IMR-90 (cell line): ENCODE measurements around the gene TMEM143. TPM values are rescaled to one million over a fixed set of nuclear protein-coding genes. Genes with fewer than 3 reads are reported as not detected.

Experiments
- ATAC-seq: fragments of 200-7000 bp; cut with Tn5 transposase; 2 replicates; pipeline ENCODE4 v1.9.1; 2020; ENCODE audit warnings: low read depth, mild to moderate bottlenecking, moderate library complexity
- BruUV-seq: library from RNA; stranded (reverse); fragments of 400-500 nt; replicated peaks from 2 replicates; lab custom pipeline; 2021; lab: Mats Ljungman, UMichigan
- CTCF ChIA-PET: fragments of 300-600 bp; formaldehyde crosslinking; extraction: SDS; loops from one replicate; lab custom pipeline; 2021; ENCODE audit warnings: antibody characterized with exemption; lab: Yijun Ruan, JAX
- POLR2A ChIA-PET: fragments of 300-600 bp; sonication (Branson Sonifier 250); formaldehyde crosslinking; loops from one replicate; lab custom pipeline; 2022; ENCODE audit warnings: antibody characterized with exemption; ENCODE audit not compliant: unreplicated experiment; lab: Charles Lee
- DNase-seq: peaks from one replicate; pipeline ENCODE4 v3.0.0; 2013
- H2AFZ ChIP-seq: replicated peaks from 2 replicates; pipeline ENCODE3; 2013; ENCODE audit warnings: low read length, mild to moderate bottlenecking; ENCODE audit not compliant: poor library complexity
- H2AK5ac ChIP-seq: 2 replicates; pipeline ENCODE4 v1.6.1; 2013; ENCODE audit warnings: low read depth, low read length, inconsistent platforms
- H2AK9ac ChIP-seq: replicated peaks from 2 replicates; pipeline ENCODE3; 2013; ENCODE audit warnings: mild to moderate bottlenecking, low read depth, low read length, moderate library complexity; ENCODE audit not compliant: poor library complexity
- H2BK120ac ChIP-seq: 2 replicates; pipeline ENCODE4 v1.6.1; 2013; ENCODE audit warnings: low read depth, low read length, inconsistent platforms
- H2BK15ac ChIP-seq: 3 replicates; pipeline ENCODE4 v1.6.1; 2013; ENCODE audit warnings: low read depth, low read length, inconsistent platforms
- H2BK20ac ChIP-seq: 2 replicates; pipeline ENCODE4 v1.6.1; 2013; ENCODE audit warnings: low read depth, mild to moderate bottlenecking, inconsistent platforms, low read length, moderate library complexity
- H2BK5ac ChIP-seq: 2 replicates; pipeline ENCODE4 v1.6.1; 2013; ENCODE audit warnings: mild to moderate bottlenecking, low read depth, low read length, inconsistent platforms; ENCODE audit not compliant: poor library complexity, severe bottlenecking
- H3K14ac ChIP-seq: replicated peaks from 2 replicates; pipeline ENCODE4 v1.6.1; 2013; ENCODE audit warnings: low read depth, low read length, inconsistent platforms
- H3K18ac ChIP-seq: 2 replicates; pipeline ENCODE4 v1.6.1; 2013; ENCODE audit warnings: low read depth, low read length, control low read depth
- H3K23ac ChIP-seq: 2 replicates; pipeline ENCODE4 v1.6.1; 2013; ENCODE audit warnings: low read depth, low read length, inconsistent platforms
- H3K27ac ChIP-seq: 2 replicates; pipeline ENCODE4 v1.5.1; 2013; ENCODE audit warnings: mild to moderate bottlenecking, control low read depth, low read length; ENCODE audit not compliant: insufficient read depth
- H3K27me3 ChIP-seq: 2 replicates; pipeline ENCODE4 v1.6.1; 2013; ENCODE audit warnings: low read length; ENCODE audit not compliant: control insufficient read depth, insufficient read depth
- H3K36me3 ChIP-seq: 2 replicates; pipeline ENCODE4 v1.6.1; 2013; ENCODE audit warnings: low read length, mixed read lengths; ENCODE audit not compliant: control insufficient read depth, insufficient read depth
- H3K4ac ChIP-seq: 2 replicates; pipeline ENCODE4 v1.6.1; 2013; ENCODE audit warnings: low read depth, low read length, inconsistent platforms
- H3K4me1 ChIP-seq: 2 replicates; pipeline ENCODE4 v1.6.1; 2013; ENCODE audit warnings: low read length, mixed read lengths; ENCODE audit not compliant: control insufficient read depth, insufficient read depth
- H3K4me2 ChIP-seq: 2 replicates; pipeline ENCODE4 v1.6.1; 2013; ENCODE audit warnings: low read depth, mild to moderate bottlenecking, control low read depth, low read length, moderate library complexity
- H3K4me3 ChIP-seq: 2 replicates; pipeline ENCODE4 v1.5.1; 2013; ENCODE audit warnings: low read depth, mild to moderate bottlenecking, control low read depth, low read length, moderate library complexity; ENCODE audit not compliant: insufficient read depth
- H3K56ac ChIP-seq: 2 replicates; pipeline ENCODE4 v1.6.1; 2013; ENCODE audit warnings: low read length, inconsistent platforms; ENCODE audit not compliant: insufficient read depth; ENCODE audit errors: extremely low read depth
- H3K79me1 ChIP-seq, 2 experiments: 2 replicates each; pipeline ENCODE4 v1.6.1; 2013; ENCODE audit warnings: low read length in 2 of 2, inconsistent platforms in 1 of 2, low read depth in 1 of 2
- H3K9ac ChIP-seq: 2 replicates; pipeline ENCODE4 v1.6.1; 2013; ENCODE audit warnings: low read depth, low read length, control low read depth
- H3K9me1 ChIP-seq: 2 replicates; pipeline ENCODE4 v1.6.1; 2013; ENCODE audit warnings: low read length, inconsistent platforms; ENCODE audit not compliant: insufficient read depth
- H3K9me3 ChIP-seq: 2 replicates; pipeline ENCODE4 v1.6.1; 2013; ENCODE audit warnings: low read length; ENCODE audit not compliant: control insufficient read depth, insufficient read depth
- H4K20me1 ChIP-seq: 2 replicates; pipeline ENCODE4 v1.6.1; 2013; ENCODE audit warnings: low read length, inconsistent platforms; ENCODE audit not compliant: insufficient read depth
- H4K5ac ChIP-seq: 2 replicates; pipeline ENCODE4 v1.6.1; 2013; ENCODE audit warnings: mild to moderate bottlenecking, low read depth, low read length, control low read depth
- H4K8ac ChIP-seq, 2 experiments: 2 replicates each; pipeline ENCODE4 v1.6.1; 2013; ENCODE audit warnings: low read depth in 2 of 2, low read length in 2 of 2, control low read depth in 1 of 2, inconsistent platforms in 1 of 2
- H4K91ac ChIP-seq: 2 replicates; pipeline ENCODE4 v1.6.1; 2013; ENCODE audit warnings: low read depth, low read length, inconsistent platforms; ENCODE audit not compliant: insufficient read depth
- CHD1 ChIP-seq: IDR thresholded peaks from 2 replicates; pipeline ENCODE4 v1.6.1; 2012; ENCODE audit warnings: low read depth, low read length, improper control_type of control experiment
- MAFK ChIP-seq: IDR thresholded peaks from 2 replicates; pipeline ENCODE4 v1.6.1; 2012; ENCODE audit warnings: low read depth, low read length, improper control_type of control experiment
- MAZ ChIP-seq: IDR thresholded peaks from 2 replicates; pipeline ENCODE4 v1.6.1; 2012; ENCODE audit warnings: low read depth, mild to moderate bottlenecking, low read length, improper control_type of control experiment, moderate library complexity, borderline replicate concordance
- POLR2A ChIP-seq: IDR thresholded peaks from 2 replicates; pipeline ENCODE4 v1.6.1; 2012; ENCODE audit warnings: mild to moderate bottlenecking, low read depth, low read length
- RAD21 ChIP-seq: IDR thresholded peaks from 2 replicates; pipeline ENCODE4 v1.6.1; 2012; ENCODE audit warnings: low read length, improper control_type of control experiment
- RFX5 ChIP-seq: IDR thresholded peaks from 2 replicates; pipeline ENCODE4 v1.8.0; 2012; ENCODE audit warnings: low read depth, mild to moderate bottlenecking, low read length, moderate library complexity
- WGBS, 2 experiments: methylation state at CpG; one replicate each; pipeline versions ENCODE4 v1.1.5 to v1.1.7; 2013; ENCODE audit warnings: missing lambda C conversion rate in 2 of 2; ENCODE audit not compliant: insufficient read length in 1 of 2; ENCODE audit errors: extremely low coverage in 2 of 2; 5-methylcytosine and 5-hydroxymethylcytosine counted together
- dilution Hi-C: fragments of 300-500 bp; cut with HindIII; formaldehyde crosslinking; loops from one replicate; pipeline ENCODE4 v1.14.3; 2018; ENCODE audit warnings: low sequenced_read_pairs; ENCODE audit not compliant: unreplicated experiment
- in situ Hi-C: fragments of 300-500 bp; cut with MboI; formaldehyde crosslinking; loops from 3 replicates; pipeline ENCODE4 v1.14.3; 2019; ENCODE audit warnings: low sequenced_read_pairs, inconsistent platforms, mixed read lengths
- intact Hi-C: fragments of 100-400 bp; cut with micrococcal nuclease; formaldehyde crosslinking; loops from 2 replicates; pipeline ENCODE4 v1.10.0; 2022
- polyA plus RNA-seq, 3 experiments: library from polyadenylated mRNA; depleted of rRNA; stranded (reverse); fragments of >200 nt; gene quantifications; 2 replicates each; pipeline ENCODE4 v1.2.3, GENCODE V29; 2012; ENCODE audit warnings: low replicate concordance in 1 of 3
- total RNA-seq: library from RNA; depleted of rRNA; stranded (reverse); fragments of >200 nt; gene quantifications from 2 replicates; pipeline ENCODE4 v1.2.3, GENCODE V29; 2012
- TF ChIP-seq, protein P1 (sequence below): fragments of 150-350 bp; IDR thresholded peaks from 2 replicates; pipeline ENCODE4 v1.6.1; 2016; ENCODE audit warnings: low read depth, mild to moderate bottlenecking, low read length, moderate library complexity, borderline replicate concordance
- TF ChIP-seq, protein P2 (sequence below): conservative IDR thresholded peaks from 2 replicates; pipeline ENCODE4 v1.5.1; 2012; ENCODE audit warnings: mild to moderate bottlenecking, low read depth, low read length, improper control_type of control experiment

The TMEM143 gene
- total and polyA plus RNA-seq, 2 of the 4 experiments (the other 2 are of a cell fraction) = 1.3 to 7.6 TPM

DNA sequence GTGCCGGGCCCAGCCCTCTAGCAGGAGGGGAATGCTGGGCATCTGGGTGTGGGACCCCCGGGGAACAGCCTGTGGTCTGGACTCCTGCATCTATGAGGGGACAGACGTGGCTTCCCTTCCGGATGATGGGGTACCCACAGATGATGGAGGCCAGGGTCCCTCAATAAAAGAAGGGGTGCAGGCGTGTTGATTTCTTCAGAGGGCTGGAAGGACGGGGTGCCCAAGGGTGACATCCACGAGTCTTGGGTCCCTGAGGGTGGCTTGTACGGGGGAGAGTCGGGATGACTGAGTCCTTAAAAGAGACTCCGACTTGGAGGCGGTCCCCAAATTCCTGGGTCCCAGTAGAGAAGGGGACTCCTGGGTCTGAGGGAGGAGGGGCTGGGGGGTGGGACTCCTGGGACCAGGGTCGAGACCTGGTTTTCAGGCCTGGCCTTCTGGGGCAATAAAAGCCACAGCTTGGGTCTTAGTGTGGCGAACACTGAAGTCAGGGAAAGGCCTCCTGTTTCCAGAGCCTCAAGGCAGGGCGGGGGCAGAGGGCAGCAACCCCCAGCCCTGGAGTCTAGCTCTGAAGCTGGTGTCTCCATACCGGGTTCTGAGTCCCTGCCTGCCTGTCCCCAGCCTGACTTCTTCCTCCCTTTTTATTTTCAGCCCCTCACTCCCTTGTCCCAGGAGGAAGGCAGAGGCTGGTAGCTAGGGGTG, 29.3 kb upstream of the TMEM143 start:
- no peak for ATAC-seq
- ChIA-PET CTCF (no interaction called here), POLR2A (interaction anchor here (0.6 kb wide), 1 partner anchor 10 kb away, joined by 3 read pairs; no protein-coding TSS in a partner anchor)
- H3K4ac ChIP-seq = no peak overlapping the region
- H3K4me3 ChIP-seq = no peak overlapping the region
- in situ Hi-C loops (no loop called here), dilution Hi-C loops (no loop called here), intact Hi-C loops (loop anchor here (10.0 kb wide), 1 partner anchor 68 kb away; the partner anchor contains the start of gene EMP3)
- WGBS, 2 experiments = 95% methylated on average over 7 of the region's 15 CpGs; no CpG with 5 or more reads in 1 of the 2 experiments
- no peak overlapping the region for H3K27ac ChIP-seq
- peaks cover 51% of the 10 kb centered on the region for H3K27me3 ChIP-seq
- no peak overlapping the region for H3K18ac ChIP-seq
- H2BK5ac ChIP-seq = no peak overlapping the region
- peaks cover 6% of the 10 kb centered on the region; the same call in 1 of the 2 replicates for H3K9me1 ChIP-seq
- peak overlapping the region; percentile 42 for H2AK9ac ChIP-seq
- no peak overlapping the region for H4K8ac ChIP-seq
- no peak overlapping the region for H3K14ac ChIP-seq
- no peak overlapping the region for H3K23ac ChIP-seq
- peak overlapping the region; percentile 79 for H2AFZ ChIP-seq
- TF ChIP-seq MAZ = no peak
- TF ChIP-seq POLR2A = no peak
- TF ChIP-seq, protein P1, sequence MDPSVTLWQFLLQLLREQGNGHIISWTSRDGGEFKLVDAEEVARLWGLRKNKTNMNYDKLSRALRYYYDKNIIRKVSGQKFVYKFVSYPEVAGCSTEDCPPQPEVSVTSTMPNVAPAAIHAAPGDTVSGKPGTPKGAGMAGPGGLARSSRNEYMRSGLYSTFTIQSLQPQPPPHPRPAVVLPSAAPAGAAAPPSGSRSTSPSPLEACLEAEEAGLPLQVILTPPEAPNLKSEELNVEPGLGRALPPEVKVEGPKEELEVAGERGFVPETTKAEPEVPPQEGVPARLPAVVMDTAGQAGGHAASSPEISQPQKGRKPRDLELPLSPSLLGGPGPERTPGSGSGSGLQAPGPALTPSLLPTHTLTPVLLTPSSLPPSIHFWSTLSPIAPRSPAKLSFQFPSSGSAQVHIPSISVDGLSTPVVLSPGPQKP = no peak
- TF ChIP-seq RFX5 = no peak
- no peak for TF ChIP-seq MAFK
- no peak for TF ChIP-seq RAD21
- TF ChIP-seq CHD1 = no peak
- TF ChIP-seq, protein P2, sequence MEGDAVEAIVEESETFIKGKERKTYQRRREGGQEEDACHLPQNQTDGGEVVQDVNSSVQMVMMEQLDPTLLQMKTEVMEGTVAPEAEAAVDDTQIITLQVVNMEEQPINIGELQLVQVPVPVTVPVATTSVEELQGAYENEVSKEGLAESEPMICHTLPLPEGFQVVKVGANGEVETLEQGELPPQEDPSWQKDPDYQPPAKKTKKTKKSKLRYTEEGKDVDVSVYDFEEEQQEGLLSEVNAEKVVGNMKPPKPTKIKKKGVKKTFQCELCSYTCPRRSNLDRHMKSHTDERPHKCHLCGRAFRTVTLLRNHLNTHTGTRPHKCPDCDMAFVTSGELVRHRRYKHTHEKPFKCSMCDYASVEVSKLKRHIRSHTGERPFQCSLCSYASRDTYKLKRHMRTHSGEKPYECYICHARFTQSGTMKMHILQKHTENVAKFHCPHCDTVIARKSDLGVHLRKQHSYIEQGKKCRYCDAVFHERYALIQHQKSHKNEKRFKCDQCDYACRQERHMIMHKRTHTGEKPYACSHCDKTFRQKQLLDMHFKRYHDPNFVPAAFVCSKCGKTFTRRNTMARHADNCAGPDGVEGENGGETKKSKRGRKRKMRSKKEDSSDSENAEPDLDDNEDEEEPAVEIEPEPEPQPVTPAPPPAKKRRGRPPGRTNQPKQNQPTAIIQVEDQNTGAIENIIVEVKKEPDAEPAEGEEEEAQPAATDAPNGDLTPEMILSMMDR = no peak
- no TSS peak for BruUV-seq
- peaks cover 7% of the 10 kb centered on the region; the same call in 1 of the 2 replicates for H3K4me1 ChIP-seq
- no peak overlapping the region for H2BK15ac ChIP-seq
- no peak overlapping the region for H2BK20ac ChIP-seq
- H2AK5ac ChIP-seq = no peak overlapping the region
- no peak overlapping the region for H4K91ac ChIP-seq
- no peak overlapping the region for H4K5ac ChIP-seq
- no peaks in the 10 kb centered on the region for H3K9me3 ChIP-seq
- no peak overlapping the region for H2BK120ac ChIP-seq
- H3K56ac ChIP-seq = no peak overlapping the region
- DNase-seq = no peak
- peaks cover 9% of the 10 kb centered on the region for H4K20me1 ChIP-seq
- peaks cover 3 to 25% of the 10 kb centered on the region in 2 experiments for H3K79me1 ChIP-seq
- no peak overlapping the region for H3K9ac ChIP-seq
- no peak overlapping the region for H3K4me2 ChIP-seq
- H3K36me3 ChIP-seq = peaks cover 8% of the 10 kb centered on the region
